ENCODE data around the gene TREX2. TPM values are rescaled to one million over a fixed set of nuclear protein-coding genes. Genes with fewer than 3 reads are reported as not detected.

The TREX2 gene
- total RNA-seq, 1 donor from 2014 or later: 2.1 TPM

- no peak for DNase-seq (ENCODE audit: low spot score)
Observed at GRCh38 chrX:153456161-153456560, 10.3 kb upstream of the TREX2 start.

- DNase-seq (ENCODE audit: low spot score): no peak
Observed at GRCh38 chrX:153455571-153455970, 9.7 kb upstream of the TREX2 start.

DNA sequence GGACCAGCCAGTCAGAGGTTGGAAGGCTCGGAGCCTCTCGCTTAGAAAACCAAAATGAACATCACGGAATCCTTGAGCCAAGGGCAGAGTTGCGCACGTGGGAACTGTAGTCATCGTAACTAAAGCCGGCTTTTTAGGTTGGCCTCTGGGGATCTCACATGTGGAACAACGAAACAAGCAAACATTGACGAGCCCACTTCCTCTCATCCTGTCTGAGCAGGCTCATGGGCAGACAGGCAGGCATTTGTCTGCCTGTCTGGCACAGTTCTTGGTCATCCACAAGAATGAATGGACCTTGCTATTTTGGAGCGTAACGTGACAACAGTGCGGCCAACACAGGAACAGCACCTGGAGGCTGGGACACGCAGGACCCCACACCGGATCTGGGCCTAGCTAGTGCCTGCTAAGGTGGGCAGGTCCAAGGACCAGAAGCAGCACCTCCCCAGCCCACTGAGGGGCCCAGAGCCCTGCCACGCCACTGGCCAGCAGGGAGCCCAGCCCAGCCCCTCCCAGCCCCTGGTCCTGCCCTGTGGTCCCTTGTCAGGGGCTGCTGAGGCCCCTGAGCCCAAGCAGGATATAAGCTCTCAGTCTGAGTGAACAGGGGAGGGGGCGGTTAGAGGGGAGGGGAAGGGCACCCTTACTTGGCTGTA lies 9.2 kb upstream of the TREX2 start:
- DNase-seq (ENCODE audit: low spot score): no peak

GRCh38 chrX:153450949-153451277 lies 5.1 kb upstream of the TREX2 start:
- DNase-seq (ENCODE audit: low spot score): no peak

DNA sequence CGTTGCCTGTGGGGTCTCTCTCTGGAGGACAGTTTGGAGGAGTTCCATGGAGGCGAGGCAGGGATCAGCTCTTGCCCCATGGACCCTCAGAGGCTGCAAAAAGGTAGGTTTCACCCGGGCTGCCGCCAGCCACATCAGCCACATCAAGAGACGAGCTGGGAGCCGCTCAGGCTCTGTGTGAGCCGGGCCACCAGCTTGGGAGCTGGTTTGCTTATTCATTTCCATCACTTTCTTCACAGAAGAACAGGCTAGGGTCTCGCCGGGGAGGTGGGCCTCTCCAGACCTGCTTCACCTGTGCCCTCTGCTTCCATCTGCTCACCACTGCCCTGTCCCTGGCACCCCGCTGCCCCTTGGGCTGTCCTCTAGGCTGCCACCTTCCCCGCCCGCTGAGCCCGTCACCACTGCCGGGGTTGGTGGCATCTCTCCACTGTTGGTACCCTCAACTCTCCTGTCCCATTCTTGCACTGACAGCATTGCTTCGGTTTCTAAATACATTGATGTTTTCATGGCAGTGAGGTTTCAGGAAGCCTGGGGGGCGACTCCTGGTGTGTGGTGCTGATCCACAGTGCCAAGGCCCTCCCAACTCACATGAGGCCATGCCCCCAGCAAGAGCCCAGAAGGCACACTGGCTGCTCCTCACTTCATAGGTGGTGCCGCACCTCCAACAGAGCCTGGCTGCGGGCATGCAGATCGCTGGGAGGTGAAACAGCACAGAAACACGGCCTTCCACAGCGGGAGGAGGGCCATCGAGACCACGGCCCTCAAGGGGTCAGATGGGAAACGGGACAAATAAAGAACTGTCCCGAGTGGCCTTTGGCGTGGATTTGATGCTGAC lies 4.5 kb upstream of the TREX2 start:
- DNase-seq (ENCODE audit: low spot score): no peak

DNA sequence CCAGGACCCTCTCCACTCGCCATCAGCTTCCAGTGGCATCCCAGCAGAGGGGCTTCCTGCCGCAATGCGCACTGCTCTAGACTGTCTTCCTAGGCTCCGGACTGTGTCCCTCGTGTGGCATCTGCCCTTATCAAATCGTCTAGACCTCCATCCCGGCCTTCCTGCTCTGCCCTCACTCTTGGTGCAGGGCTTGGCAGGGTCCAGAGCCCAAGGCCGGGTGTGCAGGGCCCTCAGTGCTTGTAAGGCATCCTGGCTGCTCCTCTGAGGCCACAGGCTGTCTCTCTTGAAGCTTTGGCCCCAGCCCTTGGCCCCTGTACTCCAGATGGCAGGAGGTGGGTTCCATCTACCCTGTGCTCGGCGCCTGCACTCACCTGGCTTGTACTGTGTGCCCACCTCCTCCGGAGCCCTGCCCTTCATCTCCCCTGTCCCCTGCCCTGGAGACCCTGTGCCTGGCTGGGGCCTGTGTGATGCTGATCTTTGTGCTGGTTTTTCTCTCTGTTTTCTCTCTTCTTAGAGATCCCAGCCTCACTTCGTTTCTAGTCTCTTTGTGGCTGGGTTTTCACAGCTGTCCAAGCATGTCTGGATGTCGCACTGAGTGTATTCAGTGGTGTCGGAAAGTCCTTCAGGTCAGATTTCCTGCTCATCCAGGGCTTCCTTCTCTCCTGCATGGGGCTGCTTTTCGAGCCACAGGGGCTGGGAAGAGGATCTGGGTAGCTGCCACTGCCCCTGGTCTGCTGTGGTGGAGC lies 3.7 kb upstream of the TREX2 start:
- no peak for DNase-seq (ENCODE audit: low spot score)

- DNase-seq (ENCODE audit: low spot score): no peak
Observed at GRCh38 chrX:153448556-153449367, 2.9 kb upstream of the TREX2 start.

GRCh38 chrX:153447581-153447960 lies 1.7 kb upstream of the TREX2 start:
- no peak for DNase-seq (ENCODE audit: low spot score)

DNA sequence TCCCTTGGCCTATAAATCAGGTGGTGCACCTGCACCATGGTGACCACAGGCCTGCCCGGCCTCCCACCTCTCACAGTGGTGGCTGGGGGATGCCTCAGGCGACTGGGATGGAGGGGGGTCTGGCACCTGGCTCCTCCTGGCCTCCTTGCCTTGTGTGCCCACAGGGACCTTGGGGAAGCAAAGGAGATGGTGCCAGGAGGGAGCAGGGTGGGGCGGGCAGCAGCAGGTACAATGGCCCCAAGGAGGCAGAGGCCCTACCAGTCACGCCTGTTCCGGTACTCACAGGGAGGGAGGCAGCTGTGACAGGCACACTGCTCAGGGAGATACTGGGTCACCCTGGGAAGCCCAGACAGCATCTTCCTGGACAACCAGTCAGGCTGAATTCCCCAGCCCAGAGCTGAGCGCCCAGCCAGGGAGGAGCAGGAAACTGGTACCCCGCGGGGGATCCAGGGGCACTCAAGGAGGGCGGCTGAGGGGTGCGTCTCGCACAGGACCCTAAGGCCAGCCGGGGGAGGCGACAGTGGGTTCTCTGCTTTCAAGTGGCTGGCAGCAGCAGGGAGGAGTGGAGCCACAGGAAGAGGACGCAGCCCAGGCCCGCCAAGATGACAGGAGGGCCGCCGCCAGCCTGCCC lies 1.2 kb upstream of the TREX2 start:
- DNase-seq (ENCODE audit: low spot score): no peak

- no peak for DNase-seq (ENCODE audit: low spot score)
Observed at GRCh38 chrX:153446636-153446936, 730 bp upstream of the TREX2 start.

- no peak for DNase-seq (ENCODE audit: low spot score)
Observed at GRCh38 chrX:153445106-153445855, 575 bp downstream of the TREX2 start.

- DNase-seq (ENCODE audit: low spot score): no peak
Observed at GRCh38 chrX:153444333-153445011, 1.4 kb downstream of the TREX2 start.

DNA sequence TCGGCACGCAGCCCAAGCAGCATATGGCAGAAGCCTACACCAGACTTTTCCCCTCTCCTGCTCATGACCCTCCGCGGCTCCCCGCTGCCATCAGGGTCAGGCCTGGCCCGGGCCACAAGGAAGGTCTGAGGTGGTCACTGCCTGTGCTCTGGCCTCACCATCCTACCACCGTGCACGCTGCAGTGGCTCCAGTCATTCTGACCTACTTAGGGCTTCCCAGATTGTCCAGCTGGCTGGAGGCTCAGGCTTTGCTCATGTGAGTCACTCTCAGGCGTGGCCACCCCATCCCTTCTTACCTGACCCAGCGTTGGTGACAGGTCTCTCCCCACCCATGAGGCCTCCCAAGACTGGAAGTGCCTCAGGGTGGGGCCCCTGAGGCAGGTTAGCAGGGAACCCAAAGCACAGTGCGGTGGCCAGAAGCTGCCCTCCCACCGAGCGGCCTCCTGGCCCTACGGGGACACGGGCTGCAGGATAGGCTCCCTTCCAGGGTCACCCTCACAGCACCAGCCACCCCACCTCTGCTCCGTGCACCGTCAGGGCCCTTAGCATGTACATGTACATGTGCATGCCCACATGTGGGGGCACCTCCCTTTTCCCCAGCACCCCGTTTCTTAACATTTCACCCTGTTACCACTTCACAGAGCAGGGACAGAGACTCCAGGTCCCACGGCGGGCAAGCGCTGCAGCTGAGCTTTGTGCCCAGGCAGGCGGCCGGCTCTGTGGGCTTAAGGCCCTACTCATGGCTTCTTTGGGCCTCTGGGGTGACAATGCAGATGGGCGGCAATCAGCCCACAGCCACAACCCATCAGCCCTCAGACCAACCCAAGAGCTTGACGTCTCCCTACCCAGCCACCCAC lies 2.2 kb downstream of the TREX2 start:
- DNase-seq (ENCODE audit: low spot score): no peak

DNA sequence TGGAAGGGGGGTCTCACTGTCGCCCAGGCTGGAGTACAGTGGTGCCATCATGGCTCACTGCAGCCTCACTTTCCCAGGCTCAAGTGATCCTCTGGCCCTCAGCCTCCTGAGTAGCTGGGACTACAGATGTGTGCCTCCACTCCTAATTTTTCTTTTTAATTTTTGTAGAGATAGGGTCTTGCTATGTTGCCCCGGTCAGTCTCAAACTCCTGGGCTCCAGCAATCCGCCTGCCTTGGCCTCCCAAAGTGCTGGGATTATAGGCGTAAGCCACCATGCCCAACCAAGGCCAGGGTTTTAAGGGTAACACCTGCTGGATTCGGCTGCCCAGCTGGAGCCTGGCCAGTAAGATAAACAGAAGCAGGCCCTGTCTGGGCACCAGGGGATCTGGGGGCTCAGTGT lies 3.4 kb downstream of the TREX2 start:
- no peak for DNase-seq (ENCODE audit: low spot score)

DNA sequence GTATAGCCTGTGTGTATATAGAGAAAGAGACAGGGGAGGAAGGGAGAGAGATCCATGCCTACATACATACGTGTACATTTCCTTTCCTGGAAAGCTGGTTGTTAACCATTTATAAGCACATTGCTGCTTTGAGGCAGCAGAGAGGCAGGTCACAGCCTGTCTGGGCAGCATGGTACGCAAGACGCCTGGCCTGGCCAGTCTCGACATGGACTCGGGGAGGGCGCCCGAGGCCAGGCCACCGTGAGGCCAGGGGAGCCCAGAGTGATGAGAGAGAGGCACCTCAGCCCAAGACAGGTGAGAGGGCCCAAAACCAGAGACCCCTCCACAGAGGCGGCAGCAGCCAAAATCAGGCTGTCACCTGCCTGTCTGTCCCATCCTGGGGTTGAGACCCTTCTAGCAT lies 3.9 kb downstream of the TREX2 start:
- DNase-seq (ENCODE audit: low spot score): no peak

DNA sequence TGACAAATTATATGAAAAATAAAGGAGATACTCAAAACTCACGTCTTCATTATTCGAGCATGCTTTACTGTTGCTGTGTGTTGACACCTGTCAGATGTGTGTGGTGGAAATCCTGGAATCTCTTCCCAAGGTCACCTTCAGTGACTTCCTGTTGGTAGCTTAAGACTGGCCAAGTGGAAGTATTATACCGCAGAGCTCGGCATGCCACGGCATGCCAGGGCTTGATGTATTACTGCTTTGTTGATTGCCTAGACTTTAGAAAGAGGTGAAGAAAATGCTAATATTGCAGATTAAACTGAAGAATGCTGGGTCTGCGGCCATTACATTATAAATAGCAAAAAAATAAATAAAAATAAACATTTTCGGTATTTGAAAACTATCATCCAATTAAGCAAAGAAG lies 4.6 kb downstream of the TREX2 start:
- no peak for DNase-seq (ENCODE audit: low spot score)

DNA sequence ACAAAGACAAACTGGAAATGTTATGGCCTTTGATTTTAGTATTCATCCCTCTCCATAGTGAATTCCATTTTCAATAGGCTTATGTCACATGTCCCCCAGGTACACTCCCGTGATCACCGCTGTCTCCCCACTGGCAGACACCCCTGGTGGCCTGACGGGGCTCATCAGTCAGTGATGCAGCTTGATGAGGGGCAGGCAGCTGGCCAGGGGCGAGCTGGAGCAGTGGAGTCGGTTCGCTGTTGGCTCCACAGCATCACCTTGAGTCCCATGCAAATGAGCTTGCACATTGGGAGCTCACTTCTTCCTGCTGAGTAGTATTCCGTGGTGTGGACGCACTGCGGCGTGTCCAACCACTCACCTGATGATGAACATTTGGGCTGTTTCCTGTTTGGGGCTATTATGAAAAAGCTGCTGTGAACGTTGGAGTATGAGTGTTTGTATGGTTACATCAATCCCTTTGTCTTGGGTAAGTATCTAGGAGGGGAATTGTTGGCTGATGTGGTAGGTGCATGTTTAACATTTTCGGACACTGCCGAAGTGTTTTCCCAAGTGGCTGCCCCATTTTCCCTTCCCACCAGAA lies 5.2 kb downstream of the TREX2 start:
- no peak for DNase-seq (ENCODE audit: low spot score)

- no peak for DNase-seq (ENCODE audit: low spot score)
Observed at GRCh38 chrX:153439977-153440376, 5.9 kb downstream of the TREX2 start.

DNA sequence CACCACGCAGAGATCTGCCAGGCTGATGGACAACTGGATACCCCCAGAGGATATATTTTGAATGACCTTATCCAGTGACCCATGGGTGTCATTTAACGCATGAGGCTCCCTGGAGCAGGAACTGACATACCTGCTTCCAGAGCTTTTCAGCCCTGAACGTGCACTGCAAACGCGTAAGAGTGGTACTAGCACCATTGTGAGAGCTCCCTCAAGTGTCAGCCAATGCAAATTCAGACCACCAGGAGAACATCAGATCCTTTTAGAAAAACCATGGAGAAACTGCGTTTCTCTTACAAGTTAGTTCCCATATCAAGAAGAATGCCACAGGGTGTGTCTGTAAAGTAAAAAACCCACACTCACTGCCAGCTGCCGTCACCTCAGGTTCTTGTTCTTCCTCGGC lies 7.3 kb downstream of the TREX2 start:
- DNase-seq (ENCODE audit: low spot score): no peak
